IMR-90 (cell line): Measurements from ENCODE around the gene RPS6KA4. TPM values are rescaled to one million over a fixed set of nuclear protein-coding genes. Genes with fewer than 3 reads are reported as not detected.

Source experiments
- ATAC-seq: fragments of 200-7000 bp; cut with Tn5 transposase; 2 replicates; pipeline ENCODE4 v1.9.1; 2020; ENCODE audit warnings: low read depth, mild to moderate bottlenecking, moderate library complexity
- BruUV-seq: library from RNA; stranded (reverse); fragments of 400-500 nt; replicated peaks from 2 replicates; lab custom pipeline; 2021; lab: Mats Ljungman, UMichigan
- CTCF ChIA-PET: fragments of 300-600 bp; formaldehyde crosslinking; extraction: SDS; loops from one replicate; lab custom pipeline; 2021; ENCODE audit warnings: antibody characterized with exemption; lab: Yijun Ruan, JAX
- POLR2A ChIA-PET: fragments of 300-600 bp; sonication (Branson Sonifier 250); formaldehyde crosslinking; loops from one replicate; lab custom pipeline; 2022; ENCODE audit warnings: antibody characterized with exemption; ENCODE audit not compliant: unreplicated experiment; lab: Charles Lee
- DNase-seq: peaks from one replicate; pipeline ENCODE4 v3.0.0; 2013
- H2AFZ ChIP-seq: replicated peaks from 2 replicates; pipeline ENCODE3; 2013; ENCODE audit warnings: low read length, mild to moderate bottlenecking; ENCODE audit not compliant: poor library complexity
- H2AK5ac ChIP-seq: 2 replicates; pipeline ENCODE4 v1.6.1; 2013; ENCODE audit warnings: low read depth, low read length, inconsistent platforms
- H2AK9ac ChIP-seq: replicated peaks from 2 replicates; pipeline ENCODE3; 2013; ENCODE audit warnings: mild to moderate bottlenecking, low read depth, low read length, moderate library complexity; ENCODE audit not compliant: poor library complexity
- H2BK120ac ChIP-seq: 2 replicates; pipeline ENCODE4 v1.6.1; 2013; ENCODE audit warnings: low read depth, low read length, inconsistent platforms
- H2BK15ac ChIP-seq: 3 replicates; pipeline ENCODE4 v1.6.1; 2013; ENCODE audit warnings: low read depth, low read length, inconsistent platforms
- H2BK20ac ChIP-seq: 2 replicates; pipeline ENCODE4 v1.6.1; 2013; ENCODE audit warnings: low read depth, mild to moderate bottlenecking, inconsistent platforms, low read length, moderate library complexity
- H2BK5ac ChIP-seq: 2 replicates; pipeline ENCODE4 v1.6.1; 2013; ENCODE audit warnings: mild to moderate bottlenecking, low read depth, low read length, inconsistent platforms; ENCODE audit not compliant: poor library complexity, severe bottlenecking
- H3K14ac ChIP-seq: replicated peaks from 2 replicates; pipeline ENCODE4 v1.6.1; 2013; ENCODE audit warnings: low read depth, low read length, inconsistent platforms
- H3K18ac ChIP-seq: 2 replicates; pipeline ENCODE4 v1.6.1; 2013; ENCODE audit warnings: low read depth, low read length, control low read depth
- H3K23ac ChIP-seq: 2 replicates; pipeline ENCODE4 v1.6.1; 2013; ENCODE audit warnings: low read depth, low read length, inconsistent platforms
- H3K27ac ChIP-seq: 2 replicates; pipeline ENCODE4 v1.5.1; 2013; ENCODE audit warnings: mild to moderate bottlenecking, control low read depth, low read length; ENCODE audit not compliant: insufficient read depth
- H3K27me3 ChIP-seq: 2 replicates; pipeline ENCODE4 v1.6.1; 2013; ENCODE audit warnings: low read length; ENCODE audit not compliant: control insufficient read depth, insufficient read depth
- H3K36me3 ChIP-seq: 2 replicates; pipeline ENCODE4 v1.6.1; 2013; ENCODE audit warnings: low read length, mixed read lengths; ENCODE audit not compliant: control insufficient read depth, insufficient read depth
- H3K4ac ChIP-seq: 2 replicates; pipeline ENCODE4 v1.6.1; 2013; ENCODE audit warnings: low read depth, low read length, inconsistent platforms
- H3K4me1 ChIP-seq: 2 replicates; pipeline ENCODE4 v1.6.1; 2013; ENCODE audit warnings: low read length, mixed read lengths; ENCODE audit not compliant: control insufficient read depth, insufficient read depth
- H3K4me2 ChIP-seq: 2 replicates; pipeline ENCODE4 v1.6.1; 2013; ENCODE audit warnings: low read depth, mild to moderate bottlenecking, control low read depth, low read length, moderate library complexity
- H3K4me3 ChIP-seq: 2 replicates; pipeline ENCODE4 v1.5.1; 2013; ENCODE audit warnings: low read depth, mild to moderate bottlenecking, control low read depth, low read length, moderate library complexity; ENCODE audit not compliant: insufficient read depth
- H3K56ac ChIP-seq: 2 replicates; pipeline ENCODE4 v1.6.1; 2013; ENCODE audit warnings: low read length, inconsistent platforms; ENCODE audit not compliant: insufficient read depth; ENCODE audit errors: extremely low read depth
- H3K79me1 ChIP-seq, 2 experiments: 2 replicates each; pipeline ENCODE4 v1.6.1; 2013; ENCODE audit warnings: low read length in 2 of 2, inconsistent platforms in 1 of 2, low read depth in 1 of 2
- H3K9ac ChIP-seq: 2 replicates; pipeline ENCODE4 v1.6.1; 2013; ENCODE audit warnings: low read depth, low read length, control low read depth
- H3K9me1 ChIP-seq: 2 replicates; pipeline ENCODE4 v1.6.1; 2013; ENCODE audit warnings: low read length, inconsistent platforms; ENCODE audit not compliant: insufficient read depth
- H3K9me3 ChIP-seq: 2 replicates; pipeline ENCODE4 v1.6.1; 2013; ENCODE audit warnings: low read length; ENCODE audit not compliant: control insufficient read depth, insufficient read depth
- H4K20me1 ChIP-seq: 2 replicates; pipeline ENCODE4 v1.6.1; 2013; ENCODE audit warnings: low read length, inconsistent platforms; ENCODE audit not compliant: insufficient read depth
- H4K5ac ChIP-seq: 2 replicates; pipeline ENCODE4 v1.6.1; 2013; ENCODE audit warnings: mild to moderate bottlenecking, low read depth, low read length, control low read depth
- H4K8ac ChIP-seq, 2 experiments: 2 replicates each; pipeline ENCODE4 v1.6.1; 2013; ENCODE audit warnings: low read depth in 2 of 2, low read length in 2 of 2, control low read depth in 1 of 2, inconsistent platforms in 1 of 2
- H4K91ac ChIP-seq: 2 replicates; pipeline ENCODE4 v1.6.1; 2013; ENCODE audit warnings: low read depth, low read length, inconsistent platforms; ENCODE audit not compliant: insufficient read depth
- BHLHE40 ChIP-seq: fragments of 150-350 bp; IDR thresholded peaks from 2 replicates; pipeline ENCODE4 v1.6.1; 2016; ENCODE audit warnings: mild to moderate bottlenecking, low read depth, low read length
- CEBPB ChIP-seq: IDR thresholded peaks from 2 replicates; pipeline ENCODE4 v1.6.1; 2012; ENCODE audit warnings: low read depth, low read length, improper control_type of control experiment
- CHD1 ChIP-seq: IDR thresholded peaks from 2 replicates; pipeline ENCODE4 v1.6.1; 2012; ENCODE audit warnings: low read depth, low read length, improper control_type of control experiment
- FOS ChIP-seq: fragments of 150-350 bp; IDR thresholded peaks from 2 replicates; pipeline ENCODE4 v1.6.1; 2016; ENCODE audit warnings: low read depth, low read length
- MAFK ChIP-seq: IDR thresholded peaks from 2 replicates; pipeline ENCODE4 v1.6.1; 2012; ENCODE audit warnings: low read depth, low read length, improper control_type of control experiment
- MAZ ChIP-seq: IDR thresholded peaks from 2 replicates; pipeline ENCODE4 v1.6.1; 2012; ENCODE audit warnings: low read depth, mild to moderate bottlenecking, low read length, improper control_type of control experiment, moderate library complexity, borderline replicate concordance
- MXI1 ChIP-seq: IDR thresholded peaks from 2 replicates; pipeline ENCODE4 v1.6.1; 2012; ENCODE audit warnings: low read depth, mild to moderate bottlenecking, low read length, moderate library complexity, borderline replicate concordance
- NFE2L2 ChIP-seq: fragments of 150-350 bp; IDR thresholded peaks from 2 replicates; pipeline ENCODE4 v1.6.1; 2016; ENCODE audit warnings: low read depth, mild to moderate bottlenecking, low read length
- POLR2A ChIP-seq: IDR thresholded peaks from 2 replicates; pipeline ENCODE4 v1.6.1; 2012; ENCODE audit warnings: mild to moderate bottlenecking, low read depth, low read length
- RAD21 ChIP-seq: IDR thresholded peaks from 2 replicates; pipeline ENCODE4 v1.6.1; 2012; ENCODE audit warnings: low read length, improper control_type of control experiment
- RCOR1 ChIP-seq: IDR thresholded peaks from 2 replicates; pipeline ENCODE4 v1.6.1; 2012; ENCODE audit warnings: mild to moderate bottlenecking, low read length, improper control_type of control experiment; ENCODE audit not compliant: insufficient replicate concordance
- RFX5 ChIP-seq: IDR thresholded peaks from 2 replicates; pipeline ENCODE4 v1.8.0; 2012; ENCODE audit warnings: low read depth, mild to moderate bottlenecking, low read length, moderate library complexity
- SMC3 ChIP-seq: fragments of 150-350 bp; IDR thresholded peaks from 2 replicates; pipeline ENCODE4 v1.6.1; 2016; ENCODE audit warnings: low read depth, mild to moderate bottlenecking, antibody characterized with exemption, low read length, moderate library complexity
- WGBS, 2 experiments: methylation state at CpG; one replicate each; pipeline versions ENCODE4 v1.1.5 to v1.1.7; 2013; ENCODE audit warnings: missing lambda C conversion rate in 2 of 2; ENCODE audit not compliant: insufficient read length in 1 of 2; ENCODE audit errors: extremely low coverage in 2 of 2; 5-methylcytosine and 5-hydroxymethylcytosine counted together
- dilution Hi-C: fragments of 300-500 bp; cut with HindIII; formaldehyde crosslinking; loops from one replicate; pipeline ENCODE4 v1.14.3; 2018; ENCODE audit warnings: low sequenced_read_pairs; ENCODE audit not compliant: unreplicated experiment
- in situ Hi-C: fragments of 300-500 bp; cut with MboI; formaldehyde crosslinking; loops from 3 replicates; pipeline ENCODE4 v1.14.3; 2019; ENCODE audit warnings: low sequenced_read_pairs, inconsistent platforms, mixed read lengths
- intact Hi-C: fragments of 100-400 bp; cut with micrococcal nuclease; formaldehyde crosslinking; loops from 2 replicates; pipeline ENCODE4 v1.10.0; 2022
- polyA plus RNA-seq, 3 experiments: library from polyadenylated mRNA; depleted of rRNA; stranded (reverse); fragments of >200 nt; gene quantifications; 2 replicates each; pipeline ENCODE4 v1.2.3, GENCODE V29; 2012; ENCODE audit warnings: low replicate concordance in 1 of 3
- total RNA-seq: library from RNA; depleted of rRNA; stranded (reverse); fragments of >200 nt; gene quantifications from 2 replicates; pipeline ENCODE4 v1.2.3, GENCODE V29; 2012
- TF ChIP-seq, protein P1 (sequence below): conservative IDR thresholded peaks from 2 replicates; pipeline ENCODE4 v1.5.1; 2012; ENCODE audit warnings: mild to moderate bottlenecking, low read depth, low read length, improper control_type of control experiment
- TF ChIP-seq, protein P2 (sequence below): fragments of 150-350 bp; IDR thresholded peaks from 2 replicates; pipeline ENCODE4 v1.6.1; 2017; ENCODE audit warnings: mild to moderate bottlenecking, antibody characterized with exemption, low read length, low read depth
- TF ChIP-seq, protein P3 (sequence below): fragments of 150-350 bp; IDR thresholded peaks from 2 replicates; pipeline ENCODE4 v1.6.1; 2016; ENCODE audit warnings: low read depth, mild to moderate bottlenecking, low read length, moderate library complexity, borderline replicate concordance

RPS6KA4 gene
- total and polyA plus RNA-seq, 2 of the 4 experiments (the other 2 are of a cell fraction) = 38.8 to 52.9 TPM

DNA sequence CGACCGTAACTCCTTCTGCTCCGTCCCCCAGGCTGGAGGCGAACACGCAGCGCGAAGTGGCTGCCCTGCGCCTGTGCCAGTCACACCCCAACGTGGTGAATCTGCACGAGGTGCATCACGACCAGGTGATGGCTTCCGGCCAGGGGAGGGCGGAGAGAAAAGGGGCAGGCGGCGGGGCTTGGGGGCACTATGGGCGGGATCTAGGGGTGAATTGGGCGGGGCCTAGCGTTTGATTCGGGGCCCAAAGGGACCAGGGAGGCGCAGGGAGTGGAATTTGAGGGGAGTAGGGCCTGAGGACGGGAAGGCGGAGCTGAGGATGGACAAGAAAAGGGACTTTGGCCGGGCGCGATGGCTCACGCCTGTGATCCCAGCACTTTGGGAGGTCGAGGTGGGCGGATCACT, 9.7 kb downstream of the RPS6KA4 start:
- no peaks in the 10 kb centered on the region for H3K27me3 ChIP-seq
- no peak overlapping the region for H2AK9ac ChIP-seq
- no peak overlapping the region for H3K56ac ChIP-seq
- H3K27ac ChIP-seq = no peak overlapping the region
- H3K18ac ChIP-seq = no peak overlapping the region
- H4K8ac ChIP-seq = no peak overlapping the region
- H4K91ac ChIP-seq = no peak overlapping the region
- H2AFZ ChIP-seq = no peak overlapping the region
- intact Hi-C loops (no loop called here), dilution Hi-C loops (no loop called here), in situ Hi-C loops (no loop called here)
- H2BK20ac ChIP-seq = no peak overlapping the region
- CTCF ChIA-PET = no interaction called here
- H3K9ac ChIP-seq = no peak overlapping the region
- H3K4me1 ChIP-seq = no peaks in the 10 kb centered on the region
- peaks cover 46% of the 10 kb centered on the region for H3K36me3 ChIP-seq
- H3K9me1 ChIP-seq = peaks cover 4% of the 10 kb centered on the region; the same call in 1 of the 2 replicates
- H4K5ac ChIP-seq = no peak overlapping the region
- TF ChIP-seq FOS (no peak), CEBPB (no peak), MAZ (no peak), CHD1 (no peak), RFX5 (no peak), SMC3 (no peak), MAFK (no peak), POLR2A (no peak), MXI1 (no peak), NFE2L2 (no peak), RAD21 (no peak), BHLHE40 (no peak), RCOR1 (no peak)
- TF ChIP-seq, protein P1, sequence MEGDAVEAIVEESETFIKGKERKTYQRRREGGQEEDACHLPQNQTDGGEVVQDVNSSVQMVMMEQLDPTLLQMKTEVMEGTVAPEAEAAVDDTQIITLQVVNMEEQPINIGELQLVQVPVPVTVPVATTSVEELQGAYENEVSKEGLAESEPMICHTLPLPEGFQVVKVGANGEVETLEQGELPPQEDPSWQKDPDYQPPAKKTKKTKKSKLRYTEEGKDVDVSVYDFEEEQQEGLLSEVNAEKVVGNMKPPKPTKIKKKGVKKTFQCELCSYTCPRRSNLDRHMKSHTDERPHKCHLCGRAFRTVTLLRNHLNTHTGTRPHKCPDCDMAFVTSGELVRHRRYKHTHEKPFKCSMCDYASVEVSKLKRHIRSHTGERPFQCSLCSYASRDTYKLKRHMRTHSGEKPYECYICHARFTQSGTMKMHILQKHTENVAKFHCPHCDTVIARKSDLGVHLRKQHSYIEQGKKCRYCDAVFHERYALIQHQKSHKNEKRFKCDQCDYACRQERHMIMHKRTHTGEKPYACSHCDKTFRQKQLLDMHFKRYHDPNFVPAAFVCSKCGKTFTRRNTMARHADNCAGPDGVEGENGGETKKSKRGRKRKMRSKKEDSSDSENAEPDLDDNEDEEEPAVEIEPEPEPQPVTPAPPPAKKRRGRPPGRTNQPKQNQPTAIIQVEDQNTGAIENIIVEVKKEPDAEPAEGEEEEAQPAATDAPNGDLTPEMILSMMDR = no peak
- TF ChIP-seq, protein P2, sequence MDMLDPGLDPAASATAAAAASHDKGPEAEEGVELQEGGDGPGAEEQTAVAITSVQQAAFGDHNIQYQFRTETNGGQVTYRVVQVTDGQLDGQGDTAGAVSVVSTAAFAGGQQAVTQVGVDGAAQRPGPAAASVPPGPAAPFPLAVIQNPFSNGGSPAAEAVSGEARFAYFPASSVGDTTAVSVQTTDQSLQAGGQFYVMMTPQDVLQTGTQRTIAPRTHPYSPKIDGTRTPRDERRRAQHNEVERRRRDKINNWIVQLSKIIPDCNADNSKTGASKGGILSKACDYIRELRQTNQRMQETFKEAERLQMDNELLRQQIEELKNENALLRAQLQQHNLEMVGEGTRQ = no peak
- TF ChIP-seq, protein P3, sequence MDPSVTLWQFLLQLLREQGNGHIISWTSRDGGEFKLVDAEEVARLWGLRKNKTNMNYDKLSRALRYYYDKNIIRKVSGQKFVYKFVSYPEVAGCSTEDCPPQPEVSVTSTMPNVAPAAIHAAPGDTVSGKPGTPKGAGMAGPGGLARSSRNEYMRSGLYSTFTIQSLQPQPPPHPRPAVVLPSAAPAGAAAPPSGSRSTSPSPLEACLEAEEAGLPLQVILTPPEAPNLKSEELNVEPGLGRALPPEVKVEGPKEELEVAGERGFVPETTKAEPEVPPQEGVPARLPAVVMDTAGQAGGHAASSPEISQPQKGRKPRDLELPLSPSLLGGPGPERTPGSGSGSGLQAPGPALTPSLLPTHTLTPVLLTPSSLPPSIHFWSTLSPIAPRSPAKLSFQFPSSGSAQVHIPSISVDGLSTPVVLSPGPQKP = no peak
- no peak overlapping the region for H3K23ac ChIP-seq
- POLR2A ChIA-PET = no interaction called here
- DNase-seq (no peak), ATAC-seq (no peak)
- H3K14ac ChIP-seq = no peak overlapping the region
- H4K20me1 ChIP-seq = no peaks in the 10 kb centered on the region
- no peak overlapping the region for H2BK120ac ChIP-seq
- H3K79me1 ChIP-seq = peaks cover 2 to 17% of the 10 kb centered on the region in 2 experiments; a peak in 3 of 4 replicates
- WGBS, 2 experiments = 82% methylated on average over 15 of the region's 28 CpGs; no CpG with 5 or more reads in 1 of the 2 experiments
- no TSS peak for BruUV-seq
- H3K4ac ChIP-seq = no peak overlapping the region
- no peak overlapping the region for H3K4me3 ChIP-seq
- no peak overlapping the region for H2AK5ac ChIP-seq
- no peak overlapping the region for H2BK5ac ChIP-seq
- H3K9me3 ChIP-seq = no peaks in the 10 kb centered on the region; the same call in 1 of the 2 replicates
- no peak overlapping the region for H3K4me2 ChIP-seq
- H2BK15ac ChIP-seq = no peak overlapping the region
